Left ventricle myocardium inferior (tissue), 1 donor: ENCODE results near the gene BAHCC1. TPM values are rescaled to one million over a fixed set of nuclear protein-coding genes. Genes with fewer than 3 reads are reported as not detected.

Experiments used
- DNase-seq: peaks from one replicate; pipeline ENCODE4 v3.0.0-alpha.2; 2020
- H3K27ac ChIP-seq: fragments of 200-600 bp; replicated peaks from 2 replicates; pipeline ENCODE4 v1.8.0; 2021
- H3K27me3 ChIP-seq: fragments of 200-600 bp; 2 replicates; pipeline ENCODE4 v1.8.0; 2021; ENCODE audit warnings: low read depth
- H3K36me3 ChIP-seq: fragments of 200-600 bp; 2 replicates; pipeline ENCODE4 v1.8.0; 2021
- H3K4me1 ChIP-seq: fragments of 200-600 bp; 2 replicates; pipeline ENCODE4 v1.8.0; 2021
- H3K4me3 ChIP-seq: fragments of 200-600 bp; 2 replicates; pipeline ENCODE4 v1.8.0; 2021; ENCODE audit warnings: mild to moderate bottlenecking, moderate library complexity
- H3K9me3 ChIP-seq: fragments of 200-600 bp; replicated peaks from 2 replicates; pipeline ENCODE4 v1.8.0; 2021
- CTCF ChIP-seq: fragments of 200-600 bp; IDR thresholded peaks from 2 replicates; pipeline ENCODE4 v1.8.0; 2021; ENCODE audit warnings: antibody characterized with exemption, mild to moderate bottlenecking, borderline replicate concordance
- intact Hi-C: fragments of 100-400 bp; cut with micrococcal nuclease; formaldehyde crosslinking; loops from one replicate; pipeline ENCODE4 v1.11.0; 2022
- total RNA-seq: library from RNA; stranded (reverse); fragmentation: NEBNext Ultra II Directional; extraction: Animal tissue kit (Norgen Biotek cat#: 25700); gene quantifications from one replicate; pipeline ENCODE4 v1.2.1, GENCODE V29; 2021
- donor health status: DM: no; HTN: yes; CAD: no; lungs with severe emphysema.

BAHCC1 gene
- total RNA-seq, 1 donor from 2014 or later = 7.3 TPM

GRCh38 chr17:81470944-81471817 is 75.9 kb downstream of the BAHCC1 start:
- no peak for DNase-seq
- Histone ChIP-seq H3K36me3 (no peaks in the 10 kb centered on the region), H3K27me3 (no peaks in the 10 kb centered on the region), H3K9me3 (no peaks in the 10 kb centered on the region), H3K4me3 (no peak overlapping the region), H3K27ac (peak overlapping the region; percentile 36), H3K4me1 (peaks cover 6% of the 10 kb centered on the region)
- intact Hi-C loops = loop anchor here (10.0 kb wide), 1 partner anchor 216 kb away; no protein-coding TSS in a partner anchor
- no peak for TF ChIP-seq CTCF

- no peak for DNase-seq
- TF ChIP-seq CTCF = peak; percentile 17
- Histone ChIP-seq H3K4me1 (peaks cover 6% of the 10 kb centered on the region), H3K9me3 (no peaks in the 10 kb centered on the region), H3K4me3 (peak overlapping the region; percentile 27), H3K36me3 (no peaks in the 10 kb centered on the region), H3K27ac (no peak overlapping the region), H3K27me3 (no peaks in the 10 kb centered on the region)
- intact Hi-C loops = loop anchor here (10.0 kb wide), 1 partner anchor 217 kb away; no protein-coding TSS in a partner anchor
Measured at GRCh38 chr17:81471818-81472456, 76.7 kb downstream of the BAHCC1 start.

GRCh38 chr17:81473019-81473418 is 77.8 kb downstream of the BAHCC1 start:
- intact Hi-C loops = loop anchor here (10.0 kb wide), 1 partner anchor 218 kb away; no protein-coding TSS in a partner anchor
- TF ChIP-seq CTCF = no peak

GRCh38 chr17:81474958-81475357 is 79.7 kb downstream of the BAHCC1 start:
- intact Hi-C loops = loop anchor here (10.0 kb wide), 1 partner anchor 220 kb away; no protein-coding TSS in a partner anchor
- peaks cover 10% of the 10 kb centered on the region for H3K4me1 ChIP-seq
- no peak for TF ChIP-seq CTCF
- no peak for DNase-seq
- no peaks in the 10 kb centered on the region for H3K9me3 ChIP-seq
- H3K4me3 ChIP-seq = no peak overlapping the region
- H3K36me3 ChIP-seq = no peaks in the 10 kb centered on the region
- H3K27me3 ChIP-seq = no peaks in the 10 kb centered on the region
- H3K27ac ChIP-seq = no peak overlapping the region

More at GRCh38 chr17:81473019-81473418, 77.8 kb downstream of the BAHCC1 start:
- Histone ChIP-seq H3K9me3 (no peaks in the 10 kb centered on the region), H3K36me3 (no peaks in the 10 kb centered on the region), H3K27me3 (no peaks in the 10 kb centered on the region), H3K27ac (no peak overlapping the region), H3K4me1 (peaks cover 6% of the 10 kb centered on the region), H3K4me3 (no peak overlapping the region)
- no peak for DNase-seq

- Histone ChIP-seq H3K36me3 (no peaks in the 10 kb centered on the region), H3K4me3 (no peak overlapping the region), H3K27me3 (no peaks in the 10 kb centered on the region), H3K27ac (no peak overlapping the region), H3K4me1 (peaks cover 17% of the 10 kb centered on the region), H3K9me3 (no peaks in the 10 kb centered on the region)
- TF ChIP-seq CTCF = no peak
- intact Hi-C loops = loop anchor here (10.0 kb wide), 1 partner anchor 221 kb away; no protein-coding TSS in a partner anchor
- DNase-seq = no peak
Measured at GRCh38 chr17:81476097-81476496, 80.8 kb downstream of the BAHCC1 start.
